Measurements from ENCODE around the gene DZIP3. TPM values are rescaled to one million over a fixed set of nuclear protein-coding genes. Genes with fewer than 3 reads are reported as not detected.

Gene DZIP3, protein sequence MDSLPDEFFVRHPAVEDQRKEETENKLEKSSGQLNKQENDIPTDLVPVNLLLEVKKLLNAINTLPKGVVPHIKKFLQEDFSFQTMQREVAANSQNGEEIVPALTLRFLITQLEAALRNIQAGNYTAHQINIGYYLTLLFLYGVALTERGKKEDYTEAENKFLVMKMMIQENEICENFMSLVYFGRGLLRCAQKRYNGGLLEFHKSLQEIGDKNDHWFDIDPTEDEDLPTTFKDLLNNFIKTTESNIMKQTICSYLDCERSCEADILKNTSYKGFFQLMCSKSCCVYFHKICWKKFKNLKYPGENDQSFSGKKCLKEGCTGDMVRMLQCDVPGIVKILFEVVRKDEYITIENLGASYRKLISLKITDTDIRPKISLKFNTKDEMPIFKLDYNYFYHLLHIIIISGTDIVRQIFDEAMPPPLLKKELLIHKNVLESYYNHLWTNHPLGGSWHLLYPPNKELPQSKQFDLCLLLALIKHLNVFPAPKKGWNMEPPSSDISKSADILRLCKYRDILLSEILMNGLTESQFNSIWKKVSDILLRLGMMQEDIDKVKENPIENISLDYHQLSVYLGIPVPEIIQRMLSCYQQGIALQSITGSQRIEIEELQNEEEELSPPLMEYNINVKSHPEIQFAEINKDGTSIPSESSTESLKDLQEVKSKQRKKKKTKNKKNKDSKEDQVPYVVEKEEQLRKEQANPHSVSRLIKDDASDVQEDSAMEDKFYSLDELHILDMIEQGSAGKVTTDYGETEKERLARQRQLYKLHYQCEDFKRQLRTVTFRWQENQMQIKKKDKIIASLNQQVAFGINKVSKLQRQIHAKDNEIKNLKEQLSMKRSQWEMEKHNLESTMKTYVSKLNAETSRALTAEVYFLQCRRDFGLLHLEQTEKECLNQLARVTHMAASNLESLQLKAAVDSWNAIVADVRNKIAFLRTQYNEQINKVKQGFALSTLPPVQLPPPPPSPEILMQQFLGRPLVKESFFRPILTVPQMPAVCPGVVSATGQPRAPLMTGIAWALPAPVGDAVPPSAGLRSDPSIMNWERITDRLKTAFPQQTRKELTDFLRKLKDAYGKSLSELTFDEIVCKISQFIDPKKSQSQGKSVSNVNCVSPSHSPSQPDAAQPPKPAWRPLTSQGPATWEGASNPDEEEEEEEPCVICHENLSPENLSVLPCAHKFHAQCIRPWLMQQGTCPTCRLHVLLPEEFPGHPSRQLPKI
- 25.9 TPM for total RNA-seq

DNA sequence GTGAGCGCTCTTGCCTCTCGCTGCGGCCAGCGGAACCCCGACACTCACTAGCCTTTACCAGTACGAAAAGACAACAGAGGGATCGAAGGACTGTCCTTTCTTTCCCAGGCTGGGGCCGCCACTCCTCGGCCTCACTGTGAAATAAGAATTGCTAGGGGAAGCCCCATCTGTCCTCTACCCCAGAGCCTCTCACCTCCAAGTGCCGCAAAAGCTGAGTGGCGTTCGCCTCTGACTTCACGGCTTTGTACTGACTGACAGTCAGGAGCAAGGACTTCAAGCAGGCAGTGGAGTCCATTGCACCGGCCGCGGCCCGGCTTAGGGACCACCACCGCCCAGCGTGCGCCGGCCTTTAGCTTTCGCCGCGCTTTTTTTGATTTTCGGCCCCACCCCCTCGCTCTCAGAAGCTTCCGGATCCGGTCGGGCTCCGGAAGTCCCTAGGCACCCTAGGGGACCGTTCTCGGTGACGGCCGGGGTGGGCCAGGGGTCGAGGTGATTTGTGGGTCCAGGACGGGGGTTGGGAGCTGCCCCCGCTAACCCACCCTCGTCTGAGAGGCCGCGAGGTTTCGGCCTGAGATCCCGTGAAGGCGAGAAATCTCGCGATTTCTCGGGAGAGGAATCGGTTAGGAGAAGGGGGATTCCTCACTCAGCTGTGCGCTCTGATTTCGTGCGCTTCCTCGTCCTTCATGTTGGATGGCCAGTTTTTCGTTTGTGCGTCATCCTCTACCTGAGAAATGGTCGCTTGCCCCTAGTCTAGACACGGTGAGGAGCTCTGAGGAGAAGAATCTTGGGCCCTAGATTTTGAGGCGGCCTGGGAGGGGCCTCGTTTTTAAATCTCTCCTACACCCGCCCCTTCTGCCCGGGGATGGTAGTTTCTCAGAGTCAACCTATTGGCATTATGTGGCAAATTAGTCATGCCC lies at the start of gene DZIP3, which contains the start of gene CIP2A:
TSS of gene DZIP3 (plus strand) at position 642 of the 917 bp plus-strand sequence. CDS start 15,685 bp downstream, outside the sequence.
TSS of gene CIP2A (minus strand) at position 358 of the 917 bp plus-strand sequence. CDS start at position 295, 63 bp downstream.

Small RNAs within 50 kb of the gene (small RNA-seq; reads per million reads assigned to genes)
- gene AC092185.1 (ENCODE audit: low replicate concordance) (not detected), gene RF00156 (ENCODE audit: low replicate concordance) (not detected)

Other genes with a start within 250 kb of the DZIP3 start
- 0.12 TPM for gene MYH15, start 79.1 kb upstream of the DZIP3 start, total RNA-seq
- 16.7 TPM for gene CIP2A, start 284 bp upstream of the DZIP3 start, total RNA-seq
- not detected for gene RETNLB, start 167.7 kb downstream of the DZIP3 start, total RNA-seq
- gene TRAT1, start 233.1 kb downstream of the DZIP3 start, total RNA-seq = 0.12 TPM